Lower leg skin (tissue), 4 donors: ENCODE results near the gene USP2. TPM values are rescaled to one million over a fixed set of nuclear protein-coding genes. Genes with fewer than 3 reads are reported as not detected.

Experiments used
- DNase-seq, 2 donors: peaks; one replicate each; pipeline ENCODE4 v3.0.0-alpha.2; 2019; ENCODE audit warnings: low spot score in 2 of 2
- H3K4me3 ChIP-seq: fragments of 200-600 bp; sonication (generic); 2 replicates; pipeline ENCODE4 v1.5.1; 2017; ENCODE audit warnings: mild to moderate bottlenecking, low read depth; ENCODE audit not compliant: poor library complexity, severe bottlenecking
- POLR2A ChIP-seq, 2 donors: fragments of 450-650 bp; IDR thresholded peaks; one replicate each; pipeline ENCODE4 v1.6.1; 2016 to 2017; ENCODE audit warnings: antibody characterized with exemption in 2 of 2, mild to moderate bottlenecking in 1 of 2, moderate library complexity in 1 of 2
- WGBS, 2 donors: methylation state at CpG; one replicate each; pipeline ENCODE4 v1.1.5; 2018; 5-methylcytosine and 5-hydroxymethylcytosine counted together
- intact Hi-C: fragments of 100-400 bp; cut with DNase I; formaldehyde crosslinking; loops from one replicate; pipeline ENCODE4 v1.15.0; 2023; ENCODE audit warnings: low total_unique reads
- total RNA-seq, 4 donors: library from RNA; depleted of rRNA; stranded (reverse); fragments of >200 nt; gene quantifications; one replicate each; pipeline ENCODE4 v1.1.0, GENCODE V29; 2016
- TF ChIP-seq, protein P1 (sequence below), 3 donors: fragments of 450-650 bp; IDR thresholded peaks; one replicate each; pipeline ENCODE4 v1.5.1; 2016; ENCODE audit warnings: antibody characterized with exemption in 3 of 3, mild to moderate bottlenecking in 3 of 3, moderate library complexity in 2 of 3

Gene USP2
- total RNA-seq, 4 donors from 2014 or later = 15.0 to 35.6 (median 18.1) TPM

- DNase-seq = no peak
- H3K4me3 ChIP-seq = no peak overlapping the region
- 90 to 99% methylated on average over 10 of the region's 10 CpGs for WGBS, 2 donors
- TF ChIP-seq, protein P1, sequence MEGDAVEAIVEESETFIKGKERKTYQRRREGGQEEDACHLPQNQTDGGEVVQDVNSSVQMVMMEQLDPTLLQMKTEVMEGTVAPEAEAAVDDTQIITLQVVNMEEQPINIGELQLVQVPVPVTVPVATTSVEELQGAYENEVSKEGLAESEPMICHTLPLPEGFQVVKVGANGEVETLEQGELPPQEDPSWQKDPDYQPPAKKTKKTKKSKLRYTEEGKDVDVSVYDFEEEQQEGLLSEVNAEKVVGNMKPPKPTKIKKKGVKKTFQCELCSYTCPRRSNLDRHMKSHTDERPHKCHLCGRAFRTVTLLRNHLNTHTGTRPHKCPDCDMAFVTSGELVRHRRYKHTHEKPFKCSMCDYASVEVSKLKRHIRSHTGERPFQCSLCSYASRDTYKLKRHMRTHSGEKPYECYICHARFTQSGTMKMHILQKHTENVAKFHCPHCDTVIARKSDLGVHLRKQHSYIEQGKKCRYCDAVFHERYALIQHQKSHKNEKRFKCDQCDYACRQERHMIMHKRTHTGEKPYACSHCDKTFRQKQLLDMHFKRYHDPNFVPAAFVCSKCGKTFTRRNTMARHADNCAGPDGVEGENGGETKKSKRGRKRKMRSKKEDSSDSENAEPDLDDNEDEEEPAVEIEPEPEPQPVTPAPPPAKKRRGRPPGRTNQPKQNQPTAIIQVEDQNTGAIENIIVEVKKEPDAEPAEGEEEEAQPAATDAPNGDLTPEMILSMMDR (IDR thresholded peaks at IDR 0.05) = no peak
- intact Hi-C loops = no loop called here
Observed at GRCh38 chr11:119415966-119416365, 34.5 kb upstream of the USP2 start.

DNA sequence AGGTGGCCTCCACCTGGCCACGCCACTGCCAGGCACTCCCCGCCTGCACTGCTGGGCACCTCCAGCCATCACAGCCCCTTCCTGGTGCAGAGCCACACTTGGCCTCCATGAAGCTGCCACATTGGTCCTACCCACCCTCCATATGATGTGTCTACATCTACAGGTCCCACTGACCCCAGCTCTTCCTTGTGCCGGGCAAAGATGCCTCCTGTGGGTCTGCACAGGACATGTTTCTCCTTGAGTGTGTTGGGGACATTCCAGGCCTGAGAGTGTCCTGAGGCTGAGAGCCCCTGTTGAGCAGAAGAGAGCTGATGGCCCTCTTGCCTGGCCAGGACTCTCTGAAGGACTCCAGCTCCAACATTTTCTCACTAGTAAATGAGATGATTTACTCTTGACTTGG, 34.0 kb upstream of the USP2 start:
- WGBS, 2 donors = 93 to 100% methylated on average over 3 of the region's 3 CpGs
- no peak for DNase-seq
- no peak for TF ChIP-seq POLR2A (IDR thresholded peaks at IDR 0.05)
- TF ChIP-seq, protein P1 (IDR thresholded peaks at IDR 0.05) = no peak
- intact Hi-C loops = no loop called here
- H3K4me3 ChIP-seq = no peak overlapping the region

- TF ChIP-seq, protein P1 (IDR thresholded peaks at IDR 0.05) = no peak
- TF ChIP-seq POLR2A (IDR thresholded peaks at IDR 0.05) = no peak
- intact Hi-C loops = no loop called here
- H3K4me3 ChIP-seq = no peak overlapping the region
- no peak for DNase-seq
Observed at GRCh38 chr11:119414734-119415133, 33.2 kb upstream of the USP2 start.

DNA sequence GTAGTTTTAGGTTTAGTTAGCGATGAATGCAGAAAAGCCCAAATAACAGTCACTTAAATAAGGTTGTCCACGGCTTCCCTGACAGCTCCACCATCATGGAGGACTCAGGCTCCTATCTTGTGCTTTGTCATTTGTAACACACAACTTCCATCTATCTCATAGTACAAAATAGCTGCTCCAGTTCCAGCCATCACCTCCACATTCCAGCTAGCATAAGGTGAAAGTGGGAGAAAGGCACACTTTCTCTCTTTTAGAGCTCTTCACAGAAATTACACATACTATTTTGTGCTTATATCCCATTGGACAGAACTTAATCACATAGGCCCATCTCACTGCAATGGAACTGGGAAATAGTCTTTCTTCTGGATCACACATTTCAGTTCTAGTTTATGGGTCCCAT, 32.8 kb upstream of the USP2 start:
- intact Hi-C loops = no loop called here
- no peak overlapping the region for H3K4me3 ChIP-seq
- TF ChIP-seq, protein P1 (IDR thresholded peaks at IDR 0.05) = no peak
- no peak for TF ChIP-seq POLR2A (IDR thresholded peaks at IDR 0.05)
- 91 to 93% methylated on average over 2 of the region's 2 CpGs for WGBS, 2 donors
- no peak for DNase-seq

- no peak for DNase-seq
- TF ChIP-seq, protein P1 (IDR thresholded peaks at IDR 0.05) = no peak
- TF ChIP-seq POLR2A (IDR thresholded peaks at IDR 0.05) = no peak
- 90 to 95% methylated on average over 2 of the region's 2 CpGs for WGBS, 2 donors
- H3K4me3 ChIP-seq = no peak overlapping the region
- intact Hi-C loops = no loop called here
Observed at GRCh38 chr11:119412072-119412471, 30.6 kb upstream of the USP2 start.

DNA sequence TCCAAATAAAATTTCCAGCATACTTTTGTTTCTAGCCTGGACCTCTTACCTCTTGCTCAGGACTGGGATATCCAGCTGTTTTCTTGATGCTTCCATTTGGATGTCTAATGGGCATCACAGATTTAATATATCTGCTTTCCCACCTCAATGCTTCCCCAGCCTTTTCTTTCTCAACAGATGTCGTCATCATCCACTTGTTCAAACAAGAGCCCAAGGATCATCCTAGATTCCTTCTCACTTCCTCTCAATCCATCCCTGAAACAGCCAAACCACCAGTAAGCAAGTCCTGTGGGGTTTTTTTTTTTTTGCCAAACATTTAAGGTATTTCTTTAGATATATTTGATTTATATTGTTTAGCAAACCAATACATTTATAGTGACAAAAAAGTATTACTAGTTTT, 29.0 kb upstream of the USP2 start:
- no peak overlapping the region for H3K4me3 ChIP-seq
- no peak for TF ChIP-seq POLR2A (IDR thresholded peaks at IDR 0.05)
- TF ChIP-seq, protein P1 (IDR thresholded peaks at IDR 0.05) = no peak
- intact Hi-C loops = no loop called here
- no peak for DNase-seq
- 83 to 100% methylated on average over 1 of the region's 1 CpG for WGBS, 2 donors
